GM23338 (cell line): ENCODE data around the gene ATP10B. TPM values are rescaled to one million over a fixed set of nuclear protein-coding genes. Genes with fewer than 3 reads are reported as not detected.

Experiments
- ATAC-seq: fragments of 200-7000 bp; cut with Tn5 transposase; 3 replicates; pipeline ENCODE4 v1.9.1; 2020
- DNase-seq: peaks from one replicate; pipeline ENCODE4 v3.0.0-alpha.2; 2015; ENCODE audit warnings: low spot score
- H2AFZ ChIP-seq: fragments of 200-600 bp; sonication (generic); 2 replicates; pipeline ENCODE4 v1.8.0; 2016; ENCODE audit warnings: antibody characterized with exemption, mild to moderate bottlenecking, moderate library complexity
- H3F3A ChIP-seq: fragments of 200-600 bp; sonication (generic); replicated peaks from 2 replicates; pipeline ENCODE4 v1.8.0; 2017; ENCODE audit warnings: antibody characterized with exemption, mixed run types, low read depth
- H3K27ac ChIP-seq: fragments of 200-600 bp; sonication (generic); 2 replicates; pipeline ENCODE4 v1.6.1; 2016; ENCODE audit warnings: low read depth
- H3K27me3 ChIP-seq: fragments of 200-600 bp; sonication (generic); 2 replicates; pipeline ENCODE4 v1.8.0; 2016; ENCODE audit warnings: mild to moderate bottlenecking, mixed run types, moderate library complexity; ENCODE audit not compliant: insufficient read depth
- H3K36me3 ChIP-seq: fragments of 200-600 bp; sonication (generic); 2 replicates; pipeline ENCODE4 v1.8.0; 2016; ENCODE audit warnings: mild to moderate bottlenecking; ENCODE audit not compliant: insufficient read depth
- H3K4me1 ChIP-seq: fragments of 200-600 bp; sonication (generic); 2 replicates; pipeline ENCODE4 v1.8.0; 2016; ENCODE audit warnings: mild to moderate bottlenecking, moderate library complexity; ENCODE audit not compliant: insufficient read depth
- H3K4me2 ChIP-seq: fragments of 200-600 bp; sonication (generic); 2 replicates; pipeline ENCODE4 v1.7.1; 2017; ENCODE audit warnings: mixed run types
- H3K4me3 ChIP-seq: fragments of 200-600 bp; sonication (generic); 2 replicates; pipeline ENCODE4 v1.6.1; 2016; ENCODE audit warnings: mixed run types
- H3K79me2 ChIP-seq: fragments of 200-600 bp; sonication (generic); replicated peaks from 2 replicates; pipeline ENCODE4 v1.8.0; 2017; ENCODE audit warnings: mild to moderate bottlenecking; ENCODE audit not compliant: insufficient read depth
- H3K9me2 ChIP-seq: fragments of 200-600 bp; sonication (generic); 2 replicates; pipeline ENCODE4 v1.8.0; 2017; ENCODE audit not compliant: insufficient read depth
- H4K20me1 ChIP-seq: fragments of 200-600 bp; sonication (generic); replicated peaks from 2 replicates; pipeline ENCODE4 v1.8.0; 2017; ENCODE audit warnings: mild to moderate bottlenecking; ENCODE audit not compliant: insufficient read depth
- H3K27ac Mint-ChIP-seq: 2 replicates; pipeline ENCODE4 v1.8.0; 2020; ENCODE audit warnings: inconsistent platforms, mild to moderate bottlenecking, moderate library complexity, mixed read lengths
- H3K27me3 Mint-ChIP-seq: 3 replicates; pipeline ENCODE4 v1.8.0; 2022; ENCODE audit warnings: low read depth, mild to moderate bottlenecking, moderate library complexity, mixed read lengths, inconsistent platforms; ENCODE audit not compliant: insufficient read depth, poor library complexity
- H3K36me3 Mint-ChIP-seq: 3 replicates; pipeline ENCODE4 v1.8.0; 2021; ENCODE audit warnings: low read depth, mild to moderate bottlenecking, inconsistent platforms, moderate library complexity, mixed read lengths
- H3K4me1 Mint-ChIP-seq: 3 replicates; pipeline ENCODE4 v1.8.0; 2020; ENCODE audit warnings: mild to moderate bottlenecking, inconsistent platforms, mixed read lengths
- H3K4me3 Mint-ChIP-seq: 3 replicates; pipeline ENCODE4 v1.8.0; 2021; ENCODE audit warnings: moderate library complexity, mild to moderate bottlenecking, inconsistent platforms, mixed read lengths
- H3K9me3 Mint-ChIP-seq: 3 replicates; pipeline ENCODE4 v1.8.0; 2020; ENCODE audit warnings: moderate library complexity, mild to moderate bottlenecking, inconsistent platforms, mixed read lengths
- CREB1 ChIP-seq: fragments of 250-450 bp; sonication (Bioruptor Pico); IDR thresholded peaks from 2 replicates; pipeline ENCODE4 v1.5.0; 2020; ENCODE audit warnings: low read depth, mild to moderate bottlenecking, moderate library complexity
- CTCF ChIP-seq, 2 experiments: fragments of 200-600 bp in 1 of 2; sonication (generic) in 1 of 2; conservative IDR thresholded peaks; 2 replicates each; pipeline versions ENCODE4 v1.5.1 to v1.6.1; 2016 to 2017; ENCODE audit warnings: antibody characterized with exemption in 2 of 2, low read depth in 2 of 2, mild to moderate bottlenecking in 2 of 2, moderate library complexity in 1 of 2
- ETS1 ChIP-seq: IDR thresholded peaks from 2 replicates; pipeline ENCODE4 v1.6.1; 2016; ENCODE audit warnings: antibody characterized with exemption
- EZH2 ChIP-seq: fragments of 200-600 bp; sonication (generic); IDR thresholded peaks from one replicate; pipeline ENCODE4 v1.8.0; 2017; ENCODE audit warnings: antibody characterized with exemption, mild to moderate bottlenecking, low read depth; ENCODE audit not compliant: unreplicated experiment
- EZH2phosphoT487 ChIP-seq: fragments of 200-600 bp; sonication (generic); IDR thresholded peaks from one replicate; pipeline ENCODE4 v1.8.1; 2018; ENCODE audit warnings: antibody characterized with exemption; ENCODE audit not compliant: unreplicated experiment
- JUNB ChIP-seq: IDR thresholded peaks from one replicate; pipeline ENCODE4 v1.6.1; 2016; ENCODE audit warnings: antibody characterized with exemption; ENCODE audit not compliant: unreplicated experiment
- NANOG ChIP-seq: IDR thresholded peaks from 2 replicates; pipeline ENCODE4 v1.6.1; 2016; ENCODE audit warnings: antibody characterized with exemption, borderline replicate concordance
- POLR2AphosphoS5 ChIP-seq: IDR thresholded peaks from 2 replicates; pipeline ENCODE4 v1.6.1; 2016; ENCODE audit warnings: antibody characterized with exemption, low read depth
- REST ChIP-seq: IDR thresholded peaks from one replicate; pipeline ENCODE4 v1.6.1; 2018; ENCODE audit warnings: antibody characterized with exemption; ENCODE audit not compliant: unreplicated experiment
- STAT1 ChIP-seq: IDR thresholded peaks from one replicate; pipeline ENCODE4 v1.6.1; 2016; ENCODE audit warnings: antibody characterized with exemption; ENCODE audit not compliant: unreplicated experiment
- ZNF114 ChIP-seq: fragments of 250-450 bp; sonication (Bioruptor Pico); IDR thresholded peaks from 2 replicates; pipeline ENCODE4 v1.5.0; 2020; ENCODE audit warnings: mild to moderate bottlenecking, moderate library complexity
- ZNF331 ChIP-seq: fragments of 250-450 bp; sonication (Bioruptor Pico); IDR thresholded peaks from 2 replicates; pipeline ENCODE4 v1.5.0; 2020; ENCODE audit warnings: low read depth, mild to moderate bottlenecking, moderate library complexity
- polyA plus RNA-seq: library from polyadenylated mRNA; unstranded; fragments of >200 nt; fragmentation: Nextera tagmentation; extraction: Ambion mirVana; gene quantifications from 2 replicates; pipeline ENCODE4 v1.2.1, GENCODE V29; 2016
- total RNA-seq: library from RNA; depleted of rRNA; stranded (reverse); fragments of >200 nt; shearing (Covaris generic); gene quantifications from 2 replicates; pipeline ENCODE4 v1.2.3, GENCODE V29; 2014

The ATP10B gene
- total and polyA plus RNA-seq, 2 experiments from 2014 or later = 0.11 to 0.14 TPM

GRCh38 chr5:160523502-160524163 lies 328.4 kb downstream of the ATP10B start (continued):
- no peak for TF ChIP-seq REST
- TF ChIP-seq ZNF331 = no peak

- Histone ChIP-seq H3K9me2 (no peaks in the 10 kb centered on the region), H4K20me1 (no peaks in the 10 kb centered on the region), H3K79me2 (no peaks in the 10 kb centered on the region), H3K4me1 (peaks cover 5% of the 10 kb centered on the region), H3K27me3 (no peaks in the 10 kb centered on the region), H3K27ac (no peak overlapping the region), H2AFZ (no peak overlapping the region), H3K4me3 (no peak overlapping the region), H3F3A (no peaks in the 10 kb centered on the region), H3K36me3 (no peaks in the 10 kb centered on the region), H3K4me2 (no peak overlapping the region)
- Mint-ChIP-seq H3K4me1 (peaks cover 14% of the 10 kb centered on the region; the same call in 2 of the 3 replicates), H3K4me3 (no peak overlapping the region), H3K27me3 (peaks cover 2% of the 10 kb centered on the region), H3K9me3 (no peaks in the 10 kb centered on the region), H3K27ac (no peak overlapping the region), H3K36me3 (no peaks in the 10 kb centered on the region)
- TF ChIP-seq ETS1 (no peak), CREB1 (CRISPR knock-in tag) (no peak), REST (no peak), POLR2AphosphoS5 (no peak), EZH2 (no peak), ZNF331 (no peak), STAT1 (no peak), ZNF114 (CRISPR knock-in tag) (no peak), CTCF (conservative IDR thresholded peaks at IDR 0.05; ENCODE audit: low read depth in 2 of 2) (no peak), EZH2phosphoT487 (no peak), JUNB (no peak), NANOG (no peak)
- ATAC-seq (no peak), DNase-seq (no peak)
These were observed 330.7 kb downstream of the ATP10B start for GRCh38 chr5:160521392-160521663.
